ENCODE measurements around the gene ARHGEF17. TPM values are rescaled to one million over a fixed set of nuclear protein-coding genes. Genes with fewer than 3 reads are reported as not detected.

The ARHGEF17 gene
- total and polyA plus RNA-seq, 2 experiments from 2014 or later = 30.2 to 35.6 TPM

GRCh38 chr11:73355109-73355508 is 47.0 kb downstream of the ARHGEF17 start:
- Histone ChIP-seq H3K27me3 (no peaks in the 10 kb centered on the region), H3K36me3 (replicated peaks; ENCODE audit: insufficient read depth, low read depth) (no peaks in the 10 kb centered on the region), H4K20me1 (ENCODE audit: insufficient read depth, poor library complexity, severe bottlenecking) (peaks cover 7% of the 10 kb centered on the region), H3K27ac (no peak overlapping the region), H3K4me2 (no peak overlapping the region), H2AFZ (no peak overlapping the region), H3K4me3 (no peak overlapping the region), H3K4me1 (ENCODE audit: insufficient read depth) (no peaks in the 10 kb centered on the region), H3K9me3 (ENCODE audit: low read depth) (no peaks in the 10 kb centered on the region), H3K79me2 (peaks cover 7% of the 10 kb centered on the region), H3K9me2 (replicated peaks; ENCODE audit: insufficient read depth) (no peaks in the 10 kb centered on the region)
- 96% methylated on average over 4 of the region's 4 CpGs for WGBS (ENCODE audit: low lambda C conversion rate, missing lambda C conversion rate)
- TF ChIP-seq EZH2phosphoT487 (IDR thresholded peaks at IDR 0.05; ENCODE audit: low read depth, severe bottlenecking, unreplicated experiment) = no peak
- TF ChIP-seq CTCF (IDR thresholded peaks at IDR 0.05; ENCODE audit: poor library complexity) = no peak
- no peak for TF ChIP-seq EZH2 (IDR thresholded peaks at IDR 0.05; ENCODE audit: borderline replicate concordance)
- DNase-seq (ENCODE audit: low spot score) = no peak

DNA sequence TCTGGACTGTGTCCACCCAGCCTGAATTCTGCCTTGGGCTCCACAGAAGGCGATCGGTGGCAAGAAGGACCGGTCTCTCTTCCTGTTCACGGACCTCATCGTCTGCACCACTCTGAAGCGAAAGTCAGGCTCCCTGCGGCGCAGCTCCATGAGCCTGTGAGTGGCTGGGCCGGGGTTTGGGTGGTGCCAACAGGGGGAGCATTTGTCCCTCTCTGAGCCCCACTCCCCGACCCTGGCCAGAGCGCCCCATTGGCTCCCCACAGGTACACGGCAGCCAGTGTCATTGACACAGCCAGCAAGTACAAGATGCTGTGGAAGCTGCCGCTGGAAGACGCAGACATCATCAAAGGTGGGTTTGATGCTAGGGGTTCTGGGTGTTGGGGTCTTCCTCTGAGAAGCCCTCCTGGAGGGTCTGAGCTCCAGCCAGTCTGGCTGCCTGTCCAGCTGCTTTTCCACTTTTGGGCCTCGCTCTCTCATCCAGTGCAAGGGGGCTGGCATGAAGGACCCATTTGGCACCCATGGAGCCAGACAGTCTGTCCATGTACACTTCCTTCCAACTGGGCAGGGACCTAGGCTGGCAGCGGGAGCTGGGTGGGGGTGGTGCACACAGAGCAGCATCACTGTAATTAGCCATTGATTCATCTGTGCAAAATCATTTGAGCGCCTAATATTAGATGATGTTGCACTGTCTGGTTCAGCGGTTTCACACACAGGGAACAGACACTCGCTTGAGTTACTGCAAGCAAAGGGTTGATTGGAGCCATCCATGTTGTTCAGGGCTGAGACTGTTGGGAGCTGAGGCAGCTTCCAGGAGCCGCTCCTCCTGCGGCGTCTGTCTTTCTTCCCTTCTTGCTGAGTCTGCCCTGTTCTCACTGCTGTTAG is 49.1 kb downstream of the ARHGEF17 start:
- DNase-seq (ENCODE audit: low spot score) = no peak
- no peak overlapping the region for H3K4me2 ChIP-seq
- WGBS (ENCODE audit: low lambda C conversion rate, missing lambda C conversion rate) = 91% methylated on average over 22 of the region's 22 CpGs
- no peak overlapping the region for H3K27ac ChIP-seq
- TF ChIP-seq EZH2 (IDR thresholded peaks at IDR 0.05; ENCODE audit: borderline replicate concordance) (no peak), EZH2phosphoT487 (IDR thresholded peaks at IDR 0.05; ENCODE audit: low read depth, severe bottlenecking, unreplicated experiment) (no peak), CTCF (IDR thresholded peaks at IDR 0.05; ENCODE audit: poor library complexity) (no peak)
- H4K20me1 ChIP-seq (ENCODE audit: insufficient read depth, poor library complexity, severe bottlenecking) = no peaks in the 10 kb centered on the region
- no peaks in the 10 kb centered on the region for H3K9me2 ChIP-seq (replicated peaks; ENCODE audit: insufficient read depth)
- no peaks in the 10 kb centered on the region for H3K9me3 ChIP-seq (ENCODE audit: low read depth)
- H3K4me3 ChIP-seq = no peak overlapping the region
- H3K79me2 ChIP-seq = no peaks in the 10 kb centered on the region
- no peaks in the 10 kb centered on the region for H3K36me3 ChIP-seq (replicated peaks; ENCODE audit: insufficient read depth, low read depth)
- no peak overlapping the region for H2AFZ ChIP-seq
- no peaks in the 10 kb centered on the region for H3K4me1 ChIP-seq (ENCODE audit: insufficient read depth)
- no peaks in the 10 kb centered on the region for H3K27me3 ChIP-seq

DNA sequence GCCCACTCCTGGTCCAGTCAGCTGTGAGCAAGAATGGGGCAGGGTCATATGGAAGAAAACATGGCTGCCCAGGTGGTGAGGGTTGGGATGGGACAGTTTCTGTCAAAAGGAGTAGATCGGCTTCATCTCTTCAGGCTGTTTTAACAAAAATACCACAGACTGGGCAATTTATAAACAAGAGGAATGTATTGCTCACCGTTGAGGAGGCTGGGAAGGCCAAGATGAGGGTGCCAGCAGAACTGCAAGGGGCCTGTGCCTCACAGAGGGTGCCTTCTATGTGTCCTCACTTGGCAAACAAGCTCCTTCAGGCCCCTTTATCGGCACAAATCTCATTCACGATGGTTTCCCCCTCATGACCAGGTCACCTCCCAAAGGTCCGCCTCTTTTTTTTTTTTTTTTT is 50.0 kb downstream of the ARHGEF17 start:
- WGBS (ENCODE audit: low lambda C conversion rate, missing lambda C conversion rate) = 91% methylated on average over 5 of the region's 5 CpGs
- no peak overlapping the region for H3K4me3 ChIP-seq
- no peak overlapping the region for H2AFZ ChIP-seq
- H3K4me2 ChIP-seq = no peak overlapping the region
- no peak for DNase-seq (ENCODE audit: low spot score)
- H3K79me2 ChIP-seq = no peaks in the 10 kb centered on the region
- no peaks in the 10 kb centered on the region for H3K9me3 ChIP-seq (ENCODE audit: low read depth)
- TF ChIP-seq CTCF (IDR thresholded peaks at IDR 0.05; ENCODE audit: poor library complexity) (no peak), EZH2 (IDR thresholded peaks at IDR 0.05; ENCODE audit: borderline replicate concordance) (no peak), EZH2phosphoT487 (IDR thresholded peaks at IDR 0.05; ENCODE audit: low read depth, severe bottlenecking, unreplicated experiment) (no peak)
- no peaks in the 10 kb centered on the region for H3K27me3 ChIP-seq
- H3K27ac ChIP-seq = no peak overlapping the region
- H3K4me1 ChIP-seq (ENCODE audit: insufficient read depth) = no peaks in the 10 kb centered on the region
- H3K36me3 ChIP-seq (replicated peaks; ENCODE audit: insufficient read depth, low read depth) = no peaks in the 10 kb centered on the region
- no peaks in the 10 kb centered on the region for H4K20me1 ChIP-seq (ENCODE audit: insufficient read depth, poor library complexity, severe bottlenecking)
- H3K9me2 ChIP-seq (replicated peaks; ENCODE audit: insufficient read depth) = no peaks in the 10 kb centered on the region
